NCI-H510A (cell line): Measurements from ENCODE around the gene PSME3IP1.

ENCODE experiments used
- DNase-seq: peaks from one replicate; lab custom pipeline; 2025; lab: John Stamatoyannopoulos, UW

Gene PSME3IP1

GRCh38 chr16:57143149-57143921 lies 42.5 kb downstream of the PSME3IP1 start:
- DNase-seq: no peak

GRCh38 chr16:57141822-57142631 lies 43.8 kb downstream of the PSME3IP1 start:
- no peak for DNase-seq

GRCh38 chr16:57140931-57141668 lies 44.7 kb downstream of the PSME3IP1 start:
- DNase-seq: no peak

- DNase-seq: no peak
Measured at GRCh38 chr16:57138281-57138935, 47.4 kb downstream of the PSME3IP1 start.

- DNase-seq: no peak
Measured at GRCh38 chr16:57137566-57138273, 48.1 kb downstream of the PSME3IP1 start.

- no peak for DNase-seq
Measured at GRCh38 chr16:57137043-57137442, 48.8 kb downstream of the PSME3IP1 start.

DNA sequence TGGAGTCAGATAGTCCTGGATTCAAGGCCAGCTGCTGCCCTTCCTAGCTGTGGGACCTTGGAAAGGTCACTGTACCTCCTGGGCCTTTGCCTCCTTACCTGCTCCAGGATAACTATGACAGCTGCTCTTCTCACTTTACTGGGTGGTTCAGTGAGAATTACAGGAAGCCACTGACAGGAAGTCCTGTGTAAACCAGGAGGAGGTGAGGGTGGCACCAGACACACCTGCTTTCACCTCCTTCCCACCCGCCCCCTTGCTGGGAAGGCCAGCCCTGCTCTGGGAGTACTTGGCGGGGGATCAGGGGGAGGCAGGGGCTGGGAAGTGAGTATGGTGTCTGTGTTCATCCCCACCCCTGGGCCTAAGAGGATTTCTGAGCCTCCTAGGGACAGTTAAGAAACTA lies 50.9 kb downstream of the PSME3IP1 start:
- peak; percentile 68 for DNase-seq

DNA sequence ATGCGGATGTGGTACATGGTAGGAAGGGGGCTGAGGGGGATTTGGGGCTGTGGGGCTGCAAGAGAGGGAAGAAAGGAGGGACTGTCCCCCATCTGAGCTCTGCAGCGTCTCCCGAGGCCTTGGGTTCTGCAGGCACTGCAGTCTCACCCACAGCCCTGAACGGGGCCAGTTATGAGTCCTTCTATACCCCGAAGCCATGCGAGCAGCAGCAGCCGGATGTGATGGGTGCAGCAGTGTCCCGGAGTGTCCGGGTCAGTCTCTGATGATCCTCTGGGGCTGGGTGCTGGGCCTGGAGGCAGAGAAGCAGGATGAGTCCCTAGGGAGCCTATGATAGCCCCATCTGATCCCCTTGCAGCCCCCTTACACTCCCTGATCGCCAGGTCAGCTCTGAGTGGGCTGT lies 52.0 kb downstream of the PSME3IP1 start:
- no peak for DNase-seq

GRCh38 chr16:57133031-57133430 lies 52.8 kb downstream of the PSME3IP1 start:
- DNase-seq: no peak

DNA sequence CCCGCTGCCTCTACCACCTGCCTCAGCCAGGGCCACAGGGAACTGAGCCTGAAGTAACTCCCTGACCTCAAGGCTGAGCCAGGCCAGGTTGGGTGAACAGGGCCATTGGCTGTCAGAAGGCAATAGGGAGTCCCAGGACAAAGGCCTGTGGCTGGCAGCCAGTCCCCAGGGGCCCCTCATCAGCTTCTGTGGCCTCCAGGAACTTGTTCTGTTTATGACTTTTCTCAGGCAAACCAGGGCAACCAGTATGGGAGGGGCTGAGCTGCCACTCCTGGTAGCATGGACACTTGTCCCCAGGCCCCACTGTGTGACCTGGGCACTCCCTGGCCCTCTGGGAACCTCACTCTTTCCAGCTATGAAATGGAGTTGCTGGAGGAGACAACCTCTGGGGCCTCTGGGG lies 53.4 kb downstream of the PSME3IP1 start:
- no peak for DNase-seq

DNA sequence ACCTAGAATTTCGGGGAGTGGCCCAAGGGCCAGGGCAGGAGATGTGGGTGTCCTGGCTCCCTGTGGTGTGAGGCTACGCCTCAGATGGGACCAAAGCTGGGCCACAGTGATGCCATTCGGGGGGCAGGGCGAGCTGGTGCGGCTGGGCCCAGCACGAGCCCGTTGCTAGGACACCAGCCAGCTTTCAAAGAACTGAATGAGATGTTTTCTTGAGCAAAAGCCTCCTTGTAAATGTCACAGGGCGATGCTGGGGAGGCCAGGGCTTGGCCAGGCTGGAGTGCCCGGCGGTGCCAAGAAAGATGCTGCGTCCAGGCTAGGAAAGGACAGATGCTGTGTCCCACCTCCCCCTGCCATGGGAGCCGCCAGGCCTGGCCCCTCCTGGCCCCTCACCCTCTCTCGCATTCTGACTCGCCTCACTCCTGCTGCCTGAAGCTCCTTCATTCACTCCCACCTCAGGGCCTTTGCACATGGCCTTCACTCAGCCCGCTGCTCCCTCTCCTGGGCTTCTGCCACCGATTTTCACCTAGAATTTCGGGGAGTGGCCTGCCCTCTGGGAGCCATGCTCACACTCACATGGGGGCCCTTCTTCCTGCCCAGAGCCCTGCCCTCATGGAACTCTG lies 54.4 kb downstream of the PSME3IP1 start:
- DNase-seq: no peak

GRCh38 chr16:57130950-57131321 lies 54.9 kb downstream of the PSME3IP1 start:
- no peak for DNase-seq

GRCh38 chr16:57128771-57129389 lies 57.0 kb downstream of the PSME3IP1 start:
- no peak for DNase-seq

DNA sequence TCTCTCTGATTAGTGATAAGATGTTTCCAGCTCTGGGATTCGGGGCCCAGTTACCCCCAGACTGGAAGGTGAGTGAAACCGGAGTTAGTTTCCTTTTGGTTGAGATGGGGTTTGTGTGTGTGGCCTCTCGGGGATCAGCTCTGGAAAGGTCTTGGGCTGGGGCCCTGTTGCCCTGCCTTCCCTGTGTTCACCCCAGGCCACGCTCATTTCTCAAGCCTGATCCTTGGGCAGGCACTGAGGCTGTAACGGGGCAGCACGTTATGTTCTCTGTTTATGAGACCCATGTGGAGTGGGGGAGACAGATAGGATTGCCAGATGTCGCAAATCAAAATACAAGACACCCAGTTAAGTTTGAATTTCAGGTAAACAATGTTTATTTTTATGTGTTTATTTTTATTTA lies 58.0 kb downstream of the PSME3IP1 start:
- no peak for DNase-seq

DNA sequence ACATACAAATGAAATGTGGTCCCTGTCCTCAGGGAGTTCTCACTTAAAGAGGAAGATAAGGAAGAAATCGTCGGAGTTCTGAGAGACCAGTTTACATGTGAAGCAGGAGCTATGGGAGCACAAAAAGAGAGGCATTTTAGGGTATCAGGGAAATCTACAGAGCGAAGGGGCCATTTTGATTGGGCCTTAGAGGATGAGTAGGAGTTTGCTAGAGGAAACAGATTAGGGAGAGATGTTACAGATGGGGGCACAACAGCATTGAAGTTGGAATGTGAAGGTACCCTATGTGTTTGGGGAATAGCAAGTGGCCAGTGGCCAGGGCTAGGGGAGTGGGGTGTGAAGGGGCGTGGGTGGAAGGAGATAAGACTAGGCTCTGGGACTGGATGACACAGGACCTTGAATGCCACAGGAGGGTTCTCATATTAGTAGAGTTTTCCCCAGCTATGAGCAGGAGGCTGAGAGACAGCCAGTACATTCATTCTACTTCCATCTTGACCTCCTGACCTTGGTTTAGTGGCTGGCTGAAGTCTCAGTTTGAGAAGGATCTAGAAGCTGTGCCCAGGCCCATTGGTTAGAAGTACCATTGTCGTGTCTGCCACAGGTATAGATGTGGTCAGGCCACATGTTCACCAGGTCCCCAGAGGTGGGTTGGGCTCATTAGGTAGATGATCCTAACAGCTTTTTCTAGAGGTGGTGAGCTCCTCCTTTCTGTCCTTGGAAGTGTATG lies 58.6 kb downstream of the PSME3IP1 start:
- DNase-seq: no peak

GRCh38 chr16:57126411-57126810 lies 59.4 kb downstream of the PSME3IP1 start:
- no peak for DNase-seq

DNA sequence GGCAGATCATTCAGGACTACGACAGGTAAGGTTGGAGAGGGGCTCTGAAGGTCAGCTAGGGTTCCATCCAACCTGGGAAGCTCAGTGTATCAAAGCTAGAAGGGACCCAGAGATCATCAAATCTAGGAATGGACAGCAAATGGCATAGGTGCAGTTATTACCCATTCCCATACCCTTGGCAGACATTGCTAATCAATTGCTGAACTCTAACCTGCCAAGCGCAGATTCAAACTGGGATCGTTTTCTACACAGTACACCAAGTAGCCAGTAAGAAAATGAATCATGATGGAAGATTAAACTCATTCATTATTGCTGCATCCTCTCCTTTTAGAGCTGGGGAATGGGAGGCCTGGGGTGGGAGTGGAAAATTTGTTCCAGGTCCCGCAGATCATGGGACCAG lies 59.9 kb downstream of the PSME3IP1 start:
- DNase-seq: no peak

DNA sequence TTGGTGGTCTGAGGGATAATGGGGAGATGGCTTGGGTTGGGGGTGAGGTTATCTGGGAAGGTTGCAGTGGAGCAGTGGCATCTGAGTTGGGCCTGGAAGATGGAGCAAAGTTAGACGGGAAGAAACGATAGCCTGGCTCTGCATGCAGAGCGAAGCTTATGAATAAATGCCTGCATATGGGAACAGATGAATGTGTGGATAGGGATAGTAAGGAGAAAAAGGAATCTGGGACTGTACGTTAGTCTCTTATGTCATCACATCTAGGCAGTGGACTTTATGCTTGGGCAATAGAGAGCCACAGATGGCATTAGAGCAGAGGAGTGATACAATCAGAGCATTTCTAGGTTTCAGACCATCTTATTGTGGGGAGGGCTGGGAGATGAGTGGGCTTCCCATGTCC lies 60.5 kb downstream of the PSME3IP1 start:
- no peak for DNase-seq

DNA sequence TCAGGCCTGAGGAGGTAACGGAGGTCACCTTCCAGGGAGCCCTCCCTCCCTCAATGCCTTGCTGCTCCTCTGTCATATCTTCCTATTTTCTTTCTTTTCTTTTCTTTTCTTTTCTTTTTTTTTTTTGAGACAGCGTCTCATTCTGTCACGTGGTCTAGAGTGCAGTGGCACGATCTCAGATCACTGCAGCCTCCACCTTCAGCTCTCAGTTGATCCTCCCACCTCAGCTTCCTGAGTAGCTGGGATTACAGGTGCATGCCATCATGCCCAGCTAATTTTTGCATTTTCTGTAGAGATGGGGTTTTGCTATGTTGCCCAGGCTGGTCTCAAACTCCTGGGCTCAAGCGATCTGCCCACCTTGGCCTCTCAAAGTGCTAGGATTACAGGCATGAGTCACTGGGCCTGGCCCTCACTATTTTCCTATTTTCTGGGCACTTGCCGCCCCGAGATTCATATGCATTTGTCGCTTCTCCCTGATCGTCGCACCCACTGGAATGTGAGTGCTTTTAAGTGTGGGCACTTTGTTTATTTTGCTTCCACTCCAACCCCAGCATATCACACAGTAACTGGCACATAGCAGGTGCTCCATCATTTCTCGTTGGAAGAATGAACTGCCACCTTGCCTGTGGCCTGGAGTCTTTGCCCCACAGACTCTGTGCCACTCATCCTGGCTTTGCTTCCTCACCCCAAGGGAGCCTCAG lies 61.7 kb downstream of the PSME3IP1 start:
- no peak for DNase-seq
